ENCODE results near the gene ADCY3. TPM values are rescaled to one million over a fixed set of nuclear protein-coding genes. Genes with fewer than 3 reads are reported as not detected.

Gene ADCY3
- polyA plus RNA-seq, 1 donor from 2014 or later = 28.8 TPM

DNA sequence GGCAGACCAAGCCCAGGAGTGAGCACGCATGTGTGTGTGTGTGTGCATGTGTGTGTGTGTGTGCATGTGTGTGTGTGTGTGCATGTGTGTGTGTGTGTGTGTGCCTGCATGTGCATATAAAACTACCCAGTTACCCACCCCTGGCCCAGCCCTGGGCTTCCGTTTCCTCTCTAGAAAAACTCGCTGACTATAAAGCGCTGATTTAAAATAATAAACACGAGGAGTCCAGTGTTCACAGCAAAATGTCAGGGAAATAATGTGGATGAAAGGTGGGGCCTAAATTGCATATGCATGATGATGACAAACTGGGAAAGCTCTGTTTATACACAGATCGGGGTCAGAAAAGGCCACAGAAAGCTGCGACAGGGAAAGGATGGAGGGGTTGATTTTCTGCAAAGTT is 7.5 kb downstream of the ADCY3 start:
- Histone ChIP-seq H3K9me3 (ENCODE audit: low read length) (no peaks in the 10 kb centered on the region), H3F3A (ENCODE audit: insufficient read depth, low read length, poor library complexity, severe bottlenecking) (no peaks in the 10 kb centered on the region), H3K27me3 (ENCODE audit: insufficient read depth, low read depth, low read length) (no peaks in the 10 kb centered on the region), H3K79me2 (replicated peaks; ENCODE audit: insufficient read depth, low read length) (peaks cover 2% of the 10 kb centered on the region), H4K20me1 (ENCODE audit: insufficient read depth) (no peaks in the 10 kb centered on the region), H3K4me2 (ENCODE audit: low read length) (no peak overlapping the region), H3K27ac (ENCODE audit: low read length) (no peak overlapping the region), H3K9ac (ENCODE audit: low read length) (no peak overlapping the region), H3K9me2 (ENCODE audit: insufficient read depth, low read length) (no peaks in the 10 kb centered on the region), H3K4me3 (ENCODE audit: low read length) (no peak overlapping the region), H3K36me3 (ENCODE audit: insufficient read depth, low read length) (no peaks in the 10 kb centered on the region), H2AFZ (ENCODE audit: low read depth, low read length) (no peak overlapping the region)
- TF ChIP-seq, protein P1, sequence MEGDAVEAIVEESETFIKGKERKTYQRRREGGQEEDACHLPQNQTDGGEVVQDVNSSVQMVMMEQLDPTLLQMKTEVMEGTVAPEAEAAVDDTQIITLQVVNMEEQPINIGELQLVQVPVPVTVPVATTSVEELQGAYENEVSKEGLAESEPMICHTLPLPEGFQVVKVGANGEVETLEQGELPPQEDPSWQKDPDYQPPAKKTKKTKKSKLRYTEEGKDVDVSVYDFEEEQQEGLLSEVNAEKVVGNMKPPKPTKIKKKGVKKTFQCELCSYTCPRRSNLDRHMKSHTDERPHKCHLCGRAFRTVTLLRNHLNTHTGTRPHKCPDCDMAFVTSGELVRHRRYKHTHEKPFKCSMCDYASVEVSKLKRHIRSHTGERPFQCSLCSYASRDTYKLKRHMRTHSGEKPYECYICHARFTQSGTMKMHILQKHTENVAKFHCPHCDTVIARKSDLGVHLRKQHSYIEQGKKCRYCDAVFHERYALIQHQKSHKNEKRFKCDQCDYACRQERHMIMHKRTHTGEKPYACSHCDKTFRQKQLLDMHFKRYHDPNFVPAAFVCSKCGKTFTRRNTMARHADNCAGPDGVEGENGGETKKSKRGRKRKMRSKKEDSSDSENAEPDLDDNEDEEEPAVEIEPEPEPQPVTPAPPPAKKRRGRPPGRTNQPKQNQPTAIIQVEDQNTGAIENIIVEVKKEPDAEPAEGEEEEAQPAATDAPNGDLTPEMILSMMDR (IDR thresholded peaks at IDR 0.05; ENCODE audit: poor library complexity, severe bottlenecking) = no peak
- TF ChIP-seq MXI1 (conservative IDR thresholded peaks at IDR 0.05; ENCODE audit: poor library complexity, severe bottlenecking) (no peak), POLR2AphosphoS5 (IDR thresholded peaks at IDR 0.05) (no peak), SMC3 (conservative IDR thresholded peaks at IDR 0.05; ENCODE audit: poor library complexity) (no peak)
- TF ChIP-seq, protein P2, sequence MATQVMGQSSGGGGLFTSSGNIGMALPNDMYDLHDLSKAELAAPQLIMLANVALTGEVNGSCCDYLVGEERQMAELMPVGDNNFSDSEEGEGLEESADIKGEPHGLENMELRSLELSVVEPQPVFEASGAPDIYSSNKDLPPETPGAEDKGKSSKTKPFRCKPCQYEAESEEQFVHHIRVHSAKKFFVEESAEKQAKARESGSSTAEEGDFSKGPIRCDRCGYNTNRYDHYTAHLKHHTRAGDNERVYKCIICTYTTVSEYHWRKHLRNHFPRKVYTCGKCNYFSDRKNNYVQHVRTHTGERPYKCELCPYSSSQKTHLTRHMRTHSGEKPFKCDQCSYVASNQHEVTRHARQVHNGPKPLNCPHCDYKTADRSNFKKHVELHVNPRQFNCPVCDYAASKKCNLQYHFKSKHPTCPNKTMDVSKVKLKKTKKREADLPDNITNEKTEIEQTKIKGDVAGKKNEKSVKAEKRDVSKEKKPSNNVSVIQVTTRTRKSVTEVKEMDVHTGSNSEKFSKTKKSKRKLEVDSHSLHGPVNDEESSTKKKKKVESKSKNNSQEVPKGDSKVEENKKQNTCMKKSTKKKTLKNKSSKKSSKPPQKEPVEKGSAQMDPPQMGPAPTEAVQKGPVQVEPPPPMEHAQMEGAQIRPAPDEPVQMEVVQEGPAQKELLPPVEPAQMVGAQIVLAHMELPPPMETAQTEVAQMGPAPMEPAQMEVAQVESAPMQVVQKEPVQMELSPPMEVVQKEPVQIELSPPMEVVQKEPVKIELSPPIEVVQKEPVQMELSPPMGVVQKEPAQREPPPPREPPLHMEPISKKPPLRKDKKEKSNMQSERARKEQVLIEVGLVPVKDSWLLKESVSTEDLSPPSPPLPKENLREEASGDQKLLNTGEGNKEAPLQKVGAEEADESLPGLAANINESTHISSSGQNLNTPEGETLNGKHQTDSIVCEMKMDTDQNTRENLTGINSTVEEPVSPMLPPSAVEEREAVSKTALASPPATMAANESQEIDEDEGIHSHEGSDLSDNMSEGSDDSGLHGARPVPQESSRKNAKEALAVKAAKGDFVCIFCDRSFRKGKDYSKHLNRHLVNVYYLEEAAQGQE (IDR thresholded peaks at IDR 0.05; ENCODE audit: borderline replicate concordance) = no peak

GRCh38 chr2:24910245-24910644 is 9.8 kb downstream of the ADCY3 start:
- H3K36me3 ChIP-seq (ENCODE audit: insufficient read depth, low read length) = no peaks in the 10 kb centered on the region
- H3K4me3 ChIP-seq (ENCODE audit: low read length) = no peak overlapping the region
- no peaks in the 10 kb centered on the region for H3K9me2 ChIP-seq (ENCODE audit: insufficient read depth, low read length)
- no peak overlapping the region for H2AFZ ChIP-seq (ENCODE audit: low read depth, low read length)
- no peaks in the 10 kb centered on the region for H3K27me3 ChIP-seq (ENCODE audit: insufficient read depth, low read depth, low read length)
- no peaks in the 10 kb centered on the region for H4K20me1 ChIP-seq (ENCODE audit: insufficient read depth)
- H3K9me3 ChIP-seq (ENCODE audit: low read length) = no peaks in the 10 kb centered on the region
- H3F3A ChIP-seq (ENCODE audit: insufficient read depth, low read length, poor library complexity, severe bottlenecking) = no peaks in the 10 kb centered on the region
- TF ChIP-seq MXI1 (conservative IDR thresholded peaks at IDR 0.05; ENCODE audit: poor library complexity, severe bottlenecking) (no peak), TAF1 (IDR thresholded peaks at IDR 0.05; ENCODE audit: low read depth) (no peak), EZH2 (IDR thresholded peaks at IDR 0.05; ENCODE audit: borderline replicate concordance, insufficient read depth, low read length, poor library complexity, severe bottlenecking) (no peak), POLR2AphosphoS5 (IDR thresholded peaks at IDR 0.05) (no peak), RAD21 (conservative IDR thresholded peaks at IDR 0.05) (no peak), EP300 (conservative IDR thresholded peaks at IDR 0.05; ENCODE audit: poor library complexity, severe bottlenecking) (no peak), SMC3 (conservative IDR thresholded peaks at IDR 0.05; ENCODE audit: poor library complexity) (no peak)
- TF ChIP-seq, protein P2 (IDR thresholded peaks at IDR 0.05; ENCODE audit: borderline replicate concordance) = no peak
- TF ChIP-seq, protein P1 (IDR thresholded peaks at IDR 0.05; ENCODE audit: poor library complexity, severe bottlenecking) = no peak
- no peak overlapping the region for H3K9ac ChIP-seq (ENCODE audit: low read length)
- no peaks in the 10 kb centered on the region for H3K79me2 ChIP-seq (replicated peaks; ENCODE audit: insufficient read depth, low read length)
- H3K27ac ChIP-seq (ENCODE audit: low read length) = no peak overlapping the region
- no peak overlapping the region for H3K4me2 ChIP-seq (ENCODE audit: low read length)

All from neural cell (in vitro differentiated cells).